Liver (tissue), 9 donors: ENCODE data around the gene CXCL17. TPM values are rescaled to one million over a fixed set of nuclear protein-coding genes. Genes with fewer than 3 reads are reported as not detected.

Experiments
- DNase-seq: peaks from one replicate; pipeline ENCODE4 v3.0.0-alpha.2; 2017; ENCODE audit warnings: low spot score
- H3K27ac ChIP-seq, 2 donors: one replicate each; pipeline ENCODE4 v1.7.0; 2013; ENCODE audit warnings: inconsistent platforms in 2 of 2, low read length in 2 of 2, control low read depth in 1 of 2, low read depth in 1 of 2, mild to moderate bottlenecking in 1 of 2
- H3K27me3 ChIP-seq, 4 donors: one replicate each; pipeline versions ENCODE4 v1.6.1 to v1.7.0; 2013; ENCODE audit warnings: low read length in 3 of 4, inconsistent platforms in 1 of 4, mild to moderate bottlenecking in 1 of 4, moderate library complexity in 1 of 4; ENCODE audit not compliant: control insufficient read depth in 4 of 4, insufficient read depth in 4 of 4
- H3K36me3 ChIP-seq, 4 donors: one replicate each; pipeline versions ENCODE4 v1.6.1 to v1.7.0; 2013; ENCODE audit warnings: low read length in 3 of 4, mild to moderate bottlenecking in 3 of 4, low read depth in 1 of 4, moderate library complexity in 1 of 4; ENCODE audit not compliant: control insufficient read depth in 4 of 4, insufficient read depth in 3 of 4
- H3K4me1 ChIP-seq, 4 donors: one replicate each; pipeline versions ENCODE4 v1.6.1 to v1.7.0; 2013; ENCODE audit warnings: low read length in 3 of 4, mild to moderate bottlenecking in 3 of 4, moderate library complexity in 1 of 4; ENCODE audit not compliant: control insufficient read depth in 4 of 4, insufficient read depth in 4 of 4
- H3K4me3 ChIP-seq, 3 donors: one replicate each; pipeline versions ENCODE4 v1.6.1 to v1.7.0; 2013; ENCODE audit warnings: low read length in 3 of 3, control low read depth in 1 of 3, low read depth in 1 of 3, mild to moderate bottlenecking in 1 of 3
- H3K9ac ChIP-seq, 2 donors: one replicate each; pipeline ENCODE4 v1.7.0; 2013; ENCODE audit warnings: low read length in 2 of 2, mild to moderate bottlenecking in 2 of 2, moderate library complexity in 2 of 2, control low read depth in 1 of 2, low read depth in 1 of 2
- H3K9me3 ChIP-seq, 4 donors: one replicate each; pipeline versions ENCODE4 v1.6.1 to v1.7.0; 2013; ENCODE audit warnings: low read length in 3 of 4; ENCODE audit not compliant: control insufficient read depth in 4 of 4
- EGR1 ChIP-seq, 2 donors: IDR thresholded peaks; 2 replicates each; pipeline ENCODE4 v1.6.1; 2016 to 2018; ENCODE audit warnings: antibody characterized with exemption in 2 of 2, low read depth in 2 of 2
- FOXA1 ChIP-seq: IDR thresholded peaks from 2 replicates; pipeline ENCODE4 v1.6.1; 2016; ENCODE audit warnings: antibody characterized with exemption
- FOXA2 ChIP-seq: IDR thresholded peaks from 2 replicates; pipeline ENCODE4 v1.6.1; 2016; ENCODE audit warnings: antibody characterized with exemption
- GABPA ChIP-seq, 2 donors: IDR thresholded peaks in 1 of 2; conservative IDR thresholded peaks in 1 of 2; 2 replicates each; pipeline ENCODE4 v1.6.1; 2016; ENCODE audit warnings: antibody characterized with exemption in 2 of 2, mild to moderate bottlenecking in 1 of 2, moderate library complexity in 1 of 2
- HNF4G ChIP-seq: IDR thresholded peaks from 2 replicates; pipeline ENCODE4 v1.6.1; 2016; ENCODE audit warnings: antibody characterized with exemption
- JUND ChIP-seq, 2 donors: IDR thresholded peaks; 2 replicates each; pipeline ENCODE4 v1.6.1; 2016; ENCODE audit warnings: antibody characterized with exemption in 2 of 2
- NR2F2 ChIP-seq: IDR thresholded peaks from 2 replicates; pipeline ENCODE4 v1.6.1; 2016; ENCODE audit warnings: antibody characterized with exemption
- RAD21 ChIP-seq, 2 donors: IDR thresholded peaks; 2 replicates each; pipeline ENCODE4 v1.6.1; 2016; ENCODE audit warnings: antibody characterized with exemption in 2 of 2, mild to moderate bottlenecking in 2 of 2
- RXRA ChIP-seq, 2 donors: IDR thresholded peaks; 2 replicates each; pipeline ENCODE4 v1.6.1; 2017 to 2018; ENCODE audit warnings: antibody characterized with exemption in 2 of 2, mild to moderate bottlenecking in 1 of 2
- SP1 ChIP-seq: IDR thresholded peaks from 2 replicates; pipeline ENCODE4 v1.6.1; 2018; ENCODE audit warnings: antibody characterized with exemption, mild to moderate bottlenecking
- TAF1 ChIP-seq: conservative IDR thresholded peaks from 2 replicates; pipeline ENCODE4 v1.6.1; 2016; ENCODE audit warnings: antibody characterized with exemption, mild to moderate bottlenecking
- YY1 ChIP-seq: IDR thresholded peaks from 2 replicates; pipeline ENCODE4 v1.6.1; 2016; ENCODE audit warnings: antibody characterized with exemption, mild to moderate bottlenecking
- WGBS: extraction: QIAGEN DNeasy Blood & Tissue Kit; methylation state at CpG from one replicate; pipeline ENCODE4 v1.1.7; 2013; 5-methylcytosine and 5-hydroxymethylcytosine counted together
- polyA plus RNA-seq, 2 donors: library from polyadenylated mRNA; stranded (reverse) in 1 of 2; unstranded in 1 of 2; fragments of 200-250 nt in 1 of 2; fragments of >200 nt in 1 of 2; fragmentation: Nextera tagmentation in 1 of 2; extraction: Ambion mirVana in 1 of 2; gene quantifications; one replicate each; pipeline versions ENCODE4 v1.2.1 to v1.2.3, GENCODE V29; 2013 to 2015
- total RNA-seq, 2 donors: library from RNA; depleted of rRNA; stranded (reverse); fragments of >200 nt; gene quantifications; one replicate each; pipeline ENCODE4 v1.2.3, GENCODE V29; 2014
- TF ChIP-seq, protein P1 (sequence below): IDR thresholded peaks from 2 replicates; pipeline ENCODE4 v1.6.1; 2016; ENCODE audit warnings: antibody characterized with exemption, mild to moderate bottlenecking
- TF ChIP-seq, protein P2 (sequence below): IDR thresholded peaks from 2 replicates; pipeline ENCODE4 v1.6.1; 2016; ENCODE audit warnings: antibody characterized with exemption
- TF ChIP-seq, protein P3 (sequence below): IDR thresholded peaks from 2 replicates; pipeline ENCODE4 v1.6.1; 2016; ENCODE audit warnings: antibody characterized with exemption
- donor health status: healthy.
- donor health status: healthy.
- donor health status: healthy.
- donor health status: healthy.
- donor health status: healthy.

Gene CXCL17
- total and polyA plus RNA-seq, 4 donors: 0.10 to 0.93 TPM; not detected in 2

DNA sequence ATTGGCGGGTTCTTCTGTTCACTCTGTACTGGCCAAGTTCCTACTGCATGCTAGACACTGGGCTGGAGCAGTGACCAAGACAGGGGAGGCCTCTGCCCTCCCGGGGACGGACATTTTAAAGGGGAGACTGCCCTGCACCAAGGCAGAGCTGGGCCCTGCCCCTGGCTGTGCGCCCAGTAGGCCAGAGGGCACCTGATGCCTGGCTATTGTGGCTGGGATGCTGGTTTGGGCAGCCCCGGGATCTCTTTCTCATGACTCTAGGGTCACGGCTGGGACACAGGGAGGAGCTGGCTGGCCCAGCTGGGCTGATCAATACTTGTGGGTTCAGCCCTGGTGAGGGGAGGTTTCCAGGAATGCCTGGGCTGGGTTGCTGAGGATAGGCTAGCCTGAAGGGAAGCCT, 33.3 kb downstream of the CXCL17 start (continued):
- TF ChIP-seq, protein P1, sequence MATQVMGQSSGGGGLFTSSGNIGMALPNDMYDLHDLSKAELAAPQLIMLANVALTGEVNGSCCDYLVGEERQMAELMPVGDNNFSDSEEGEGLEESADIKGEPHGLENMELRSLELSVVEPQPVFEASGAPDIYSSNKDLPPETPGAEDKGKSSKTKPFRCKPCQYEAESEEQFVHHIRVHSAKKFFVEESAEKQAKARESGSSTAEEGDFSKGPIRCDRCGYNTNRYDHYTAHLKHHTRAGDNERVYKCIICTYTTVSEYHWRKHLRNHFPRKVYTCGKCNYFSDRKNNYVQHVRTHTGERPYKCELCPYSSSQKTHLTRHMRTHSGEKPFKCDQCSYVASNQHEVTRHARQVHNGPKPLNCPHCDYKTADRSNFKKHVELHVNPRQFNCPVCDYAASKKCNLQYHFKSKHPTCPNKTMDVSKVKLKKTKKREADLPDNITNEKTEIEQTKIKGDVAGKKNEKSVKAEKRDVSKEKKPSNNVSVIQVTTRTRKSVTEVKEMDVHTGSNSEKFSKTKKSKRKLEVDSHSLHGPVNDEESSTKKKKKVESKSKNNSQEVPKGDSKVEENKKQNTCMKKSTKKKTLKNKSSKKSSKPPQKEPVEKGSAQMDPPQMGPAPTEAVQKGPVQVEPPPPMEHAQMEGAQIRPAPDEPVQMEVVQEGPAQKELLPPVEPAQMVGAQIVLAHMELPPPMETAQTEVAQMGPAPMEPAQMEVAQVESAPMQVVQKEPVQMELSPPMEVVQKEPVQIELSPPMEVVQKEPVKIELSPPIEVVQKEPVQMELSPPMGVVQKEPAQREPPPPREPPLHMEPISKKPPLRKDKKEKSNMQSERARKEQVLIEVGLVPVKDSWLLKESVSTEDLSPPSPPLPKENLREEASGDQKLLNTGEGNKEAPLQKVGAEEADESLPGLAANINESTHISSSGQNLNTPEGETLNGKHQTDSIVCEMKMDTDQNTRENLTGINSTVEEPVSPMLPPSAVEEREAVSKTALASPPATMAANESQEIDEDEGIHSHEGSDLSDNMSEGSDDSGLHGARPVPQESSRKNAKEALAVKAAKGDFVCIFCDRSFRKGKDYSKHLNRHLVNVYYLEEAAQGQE: peak; percentile 51
- TF ChIP-seq RXRA (IDR thresholded peaks at IDR 0.05): peak; percentile 99
- TF ChIP-seq FOXA2: no peak
- TF ChIP-seq YY1: peak; percentile 53
- TF ChIP-seq RAD21 (IDR thresholded peaks at IDR 0.05): peak in 1 of 2 donors; percentile 37
- TF ChIP-seq SP1: peak; percentile 96
- no peak for TF ChIP-seq GABPA (IDR thresholded peaks at IDR 0.05 in 1 of 2, conservative IDR thresholded peaks at IDR 0.05 in 1 of 2)
- peak; percentile 30 for TF ChIP-seq NR2F2

DNA sequence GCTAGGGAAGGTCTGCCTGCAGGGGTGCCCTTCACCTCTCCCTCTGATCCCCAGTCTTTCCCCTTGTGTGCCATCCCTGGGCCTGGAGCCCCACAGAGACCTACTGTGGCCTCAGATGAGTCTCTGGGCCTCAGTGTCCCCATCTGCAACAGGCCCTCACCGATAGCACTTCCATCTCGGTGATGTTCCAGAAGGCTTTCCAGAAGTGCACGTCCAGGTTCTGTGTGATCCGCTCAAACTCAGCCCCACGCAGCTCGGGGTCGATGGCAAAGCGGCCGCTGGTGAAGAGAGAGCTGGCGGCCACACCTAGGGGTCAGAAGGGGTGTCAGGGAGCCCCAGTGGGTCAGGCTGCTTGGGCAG, 35.0 kb downstream of the CXCL17 start:
- Histone ChIP-seq H3K4me3 (no peak overlapping the region), H3K27ac (no peak overlapping the region), H3K27me3 (no peaks in the 10 kb centered on the region), H3K9ac (no peak overlapping the region), H3K4me1 (peaks cover 7 to 11% (median 9%) of the 10 kb centered on the region in 4 donors), H3K36me3 (no peaks in the 10 kb centered on the region), H3K9me3 (no peaks in the 10 kb centered on the region)
- TF ChIP-seq FOXA1 (no peak), HNF4G (no peak), NR2F2 (no peak)
- TF ChIP-seq, protein P2, sequence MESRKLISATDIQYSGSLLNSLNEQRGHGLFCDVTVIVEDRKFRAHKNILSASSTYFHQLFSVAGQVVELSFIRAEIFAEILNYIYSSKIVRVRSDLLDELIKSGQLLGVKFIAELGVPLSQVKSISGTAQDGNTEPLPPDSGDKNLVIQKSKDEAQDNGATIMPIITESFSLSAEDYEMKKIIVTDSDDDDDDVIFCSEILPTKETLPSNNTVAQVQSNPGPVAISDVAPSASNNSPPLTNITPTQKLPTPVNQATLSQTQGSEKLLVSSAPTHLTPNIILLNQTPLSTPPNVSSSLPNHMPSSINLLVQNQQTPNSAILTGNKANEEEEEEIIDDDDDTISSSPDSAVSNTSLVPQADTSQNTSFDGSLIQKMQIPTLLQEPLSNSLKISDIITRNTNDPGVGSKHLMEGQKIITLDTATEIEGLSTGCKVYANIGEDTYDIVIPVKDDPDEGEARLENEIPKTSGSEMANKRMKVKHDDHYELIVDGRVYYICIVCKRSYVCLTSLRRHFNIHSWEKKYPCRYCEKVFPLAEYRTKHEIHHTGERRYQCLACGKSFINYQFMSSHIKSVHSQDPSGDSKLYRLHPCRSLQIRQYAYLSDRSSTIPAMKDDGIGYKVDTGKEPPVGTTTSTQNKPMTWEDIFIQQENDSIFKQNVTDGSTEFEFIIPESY: no peak
- WGBS: 98% methylated on average over 10 of the region's 10 CpGs
- DNase-seq: no peak

DNA sequence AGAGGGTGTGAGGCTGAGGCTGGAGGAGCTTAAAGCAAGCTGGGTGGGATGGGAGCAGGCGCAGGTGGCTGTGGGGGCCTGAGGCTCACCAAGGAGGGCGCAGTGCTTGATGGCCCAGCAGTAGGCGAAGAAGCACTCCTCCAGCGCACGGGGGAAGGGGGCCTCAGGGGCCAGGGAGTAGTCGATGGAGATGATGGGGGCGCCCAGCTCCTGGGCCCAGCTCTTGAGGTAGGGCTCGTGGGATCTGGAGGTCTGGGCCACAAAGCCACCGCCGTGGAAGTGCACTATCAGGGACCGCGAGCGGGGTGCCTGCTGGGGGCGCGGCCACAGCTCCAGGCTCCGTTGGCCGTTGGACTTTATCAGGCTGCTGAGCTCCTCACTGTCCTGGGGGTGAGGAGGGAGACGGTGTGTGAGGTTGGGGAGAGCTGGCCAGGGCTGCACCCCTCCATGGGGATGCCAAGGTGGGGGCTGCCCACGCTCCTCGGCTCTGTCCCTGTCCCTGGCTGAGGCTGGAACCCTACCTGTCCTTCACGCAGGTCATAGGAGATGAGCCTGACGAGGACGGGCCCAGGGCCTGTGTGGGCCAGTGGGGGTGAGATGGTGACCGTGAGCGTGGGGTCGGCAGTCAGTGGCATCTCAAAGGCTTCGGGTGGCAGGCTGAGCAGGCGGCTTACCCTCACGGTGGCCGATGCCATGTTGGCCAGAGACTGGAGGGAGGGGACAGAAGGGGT, 35.5 kb downstream of the CXCL17 start:
- 96% methylated on average over 30 of the region's 30 CpGs for WGBS
- Histone ChIP-seq H3K9me3 (no peaks in the 10 kb centered on the region), H3K36me3 (no peaks in the 10 kb centered on the region), H3K27me3 (no peaks in the 10 kb centered on the region), H3K4me1 (peaks cover 7 to 11% (median 9%) of the 10 kb centered on the region in 4 donors), H3K4me3 (no peak overlapping the region), H3K9ac (no peak overlapping the region), H3K27ac (no peak overlapping the region)
- no peak for DNase-seq
- no peak for TF ChIP-seq FOXA2
- TF ChIP-seq RXRA (IDR thresholded peaks at IDR 0.05): no peak
- no peak for TF ChIP-seq FOXA1
- TF ChIP-seq JUND (IDR thresholded peaks at IDR 0.05): no peak
- TF ChIP-seq, protein P1: no peak
- TF ChIP-seq, protein P3, sequence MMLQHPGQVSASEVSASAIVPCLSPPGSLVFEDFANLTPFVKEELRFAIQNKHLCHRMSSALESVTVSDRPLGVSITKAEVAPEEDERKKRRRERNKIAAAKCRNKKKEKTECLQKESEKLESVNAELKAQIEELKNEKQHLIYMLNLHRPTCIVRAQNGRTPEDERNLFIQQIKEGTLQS: no peak
- TF ChIP-seq RAD21 (IDR thresholded peaks at IDR 0.05): no peak
- TF ChIP-seq TAF1: no peak
- TF ChIP-seq YY1: no peak
- no peak for TF ChIP-seq SP1
- TF ChIP-seq GABPA (IDR thresholded peaks at IDR 0.05 in 1 of 2, conservative IDR thresholded peaks at IDR 0.05 in 1 of 2): no peak
- TF ChIP-seq HNF4G: no peak
- TF ChIP-seq EGR1 (IDR thresholded peaks at IDR 0.05; ENCODE audit: low read depth in 2 of 2): no peak
- TF ChIP-seq NR2F2: no peak
- TF ChIP-seq, protein P2: no peak
